Measurements from ENCODE around the gene FGF5.

GRCh38 chr4:80340036-80340435, 73.6 kb downstream of the FGF5 start:
- no peak for TF ChIP-seq FOXA1 (IDR thresholded peaks at IDR 0.05)
- no peak for TF ChIP-seq LEF1 (IDR thresholded peaks at IDR 0.05; ENCODE audit: borderline replicate concordance)
- TF ChIP-seq BHLHE40 (IDR thresholded peaks at IDR 0.05; ENCODE audit: borderline replicate concordance) = no peak
- no peak for TF ChIP-seq HDGF (IDR thresholded peaks at IDR 0.05; ENCODE audit: borderline replicate concordance)
- TF ChIP-seq ARNT (IDR thresholded peaks at IDR 0.05) = no peak
- TF ChIP-seq PKNOX1 (IDR thresholded peaks at IDR 0.05) = no peak
- no peak for TF ChIP-seq SP1 (IDR thresholded peaks at IDR 0.05)
- TF ChIP-seq FOXM1 (IDR thresholded peaks at IDR 0.05; ENCODE audit: borderline replicate concordance) = no peak
- no peak for TF ChIP-seq FOXK2 (IDR thresholded peaks at IDR 0.05)
- TF ChIP-seq CTBP1 (IDR thresholded peaks at IDR 0.05; ENCODE audit: borderline replicate concordance) = no peak
